Activated effector memory CD4-positive, alpha-beta T cell treated with anti-CD3 and anti-CD28 coated beads, Interleukin-2, amount 50 U/mL, for 16 hours (primary cell): Measurements from ENCODE around the gene SMG7.
"Not testable (repeated sequence)": the region's sequence is repeated elsewhere in the genome, so short reads cannot be mapped to it uniquely, and the experiment has no call there.

ENCODE experiments used
- DNase-seq: peaks from one replicate; pipeline ENCODE4 v3.0.0-alpha.2; 2020

The SMG7 gene

GRCh38 chr1:183472488-183473216, at the start of gene SMG7:
Gene SMG7 (plus strand): TSS chr1:183472499. CDS start chr1:183472621, 122 bp downstream.
- DNase-seq, result peak; percentile 84

DNA sequence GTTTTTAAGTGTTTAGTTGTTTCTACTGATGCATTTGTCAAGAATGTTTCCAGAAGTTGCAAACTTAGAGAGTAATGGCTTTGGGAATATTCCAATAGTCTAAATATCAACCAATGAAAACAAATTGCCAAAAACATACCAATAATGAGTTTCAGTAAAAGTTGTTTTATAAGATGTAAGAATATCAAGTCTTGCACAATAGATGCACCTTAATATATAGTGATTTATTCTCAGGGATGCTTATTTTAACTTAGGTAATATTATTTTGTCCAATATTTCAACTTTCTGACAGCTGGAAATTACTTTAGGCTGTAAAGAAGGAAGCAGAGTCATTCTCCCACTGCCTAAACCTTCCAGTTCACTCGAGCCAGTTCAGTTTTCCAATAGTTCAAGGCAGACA, 48.8 kb upstream of the SMG7 start:
- no peak for DNase-seq

DNA sequence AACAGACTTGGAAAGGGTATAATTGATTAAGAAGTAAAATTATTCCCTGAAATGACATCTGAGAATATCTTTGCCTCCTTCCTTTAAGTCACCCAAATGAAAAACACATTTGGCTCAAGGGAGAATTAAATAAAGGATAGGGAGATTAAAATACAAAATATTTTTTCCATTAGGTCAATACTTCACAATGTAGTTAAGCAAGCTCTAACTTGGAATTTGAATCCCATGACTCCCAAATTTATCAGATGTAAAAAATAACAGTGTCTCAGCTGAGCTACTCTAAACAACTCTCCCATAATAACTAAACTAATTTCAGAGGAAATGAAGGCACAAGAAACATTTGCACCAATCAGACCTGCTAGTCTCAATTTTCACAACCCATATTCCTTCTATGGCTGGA, 47.6 kb upstream of the SMG7 start:
- no peak for DNase-seq

- DNase-seq, result not testable (repeated sequence)
Measured at GRCh38 chr1:183427591-183427990, 44.7 kb upstream of the SMG7 start.

DNA sequence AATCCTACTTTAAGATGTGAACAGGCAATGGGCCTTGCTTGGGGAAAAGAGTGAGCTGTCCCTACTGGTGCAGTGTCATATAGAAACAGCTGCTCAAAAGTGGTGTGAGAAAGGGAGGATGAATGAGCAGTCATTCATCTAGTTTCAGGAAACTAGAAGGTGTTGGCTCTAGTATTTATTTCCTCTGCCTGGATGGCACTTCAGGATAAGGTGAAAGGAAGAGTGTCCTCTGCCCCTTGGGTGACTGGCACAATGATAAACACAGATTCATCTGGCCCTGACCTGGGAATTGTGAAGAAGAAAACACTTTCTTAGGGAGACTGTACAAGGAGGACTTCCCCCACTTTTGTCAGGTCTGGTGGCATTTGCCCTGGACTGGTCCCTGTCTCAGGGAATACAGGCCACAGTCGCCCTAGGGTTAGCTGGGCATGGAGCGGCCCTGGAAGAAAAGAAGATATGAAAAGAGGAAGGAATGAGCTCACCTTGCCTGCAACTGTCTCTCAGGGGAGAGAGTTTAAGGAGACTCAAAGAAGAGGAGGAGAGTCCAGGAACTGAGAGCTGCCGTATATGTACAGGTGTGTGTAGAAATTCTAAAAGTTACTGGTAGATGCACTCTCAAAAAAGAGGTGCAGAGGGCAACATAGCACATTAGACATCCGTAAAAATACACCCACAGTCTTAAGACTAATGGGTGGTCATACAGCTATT, 40.3 kb upstream of the SMG7 start:
- no peak for DNase-seq

DNA sequence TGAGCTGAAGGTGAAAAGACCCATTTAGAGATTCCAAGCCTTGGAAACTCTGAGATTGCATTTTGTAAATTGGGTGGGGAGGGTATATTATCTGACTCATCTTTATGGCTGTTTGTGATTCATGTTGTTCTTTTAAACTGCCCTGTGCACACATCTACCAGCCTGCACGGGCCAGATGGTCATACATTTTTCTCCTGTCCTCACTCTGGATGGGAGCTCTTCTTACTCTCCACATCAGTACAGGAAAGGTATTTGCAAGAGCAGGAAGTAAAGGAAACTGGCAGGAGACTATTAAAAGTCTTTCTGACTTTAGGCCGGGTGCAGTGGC, 39.8 kb upstream of the SMG7 start:
- no peak for DNase-seq

GRCh38 chr1:183433703-183434102, 38.6 kb upstream of the SMG7 start:
- no peak for DNase-seq

DNA sequence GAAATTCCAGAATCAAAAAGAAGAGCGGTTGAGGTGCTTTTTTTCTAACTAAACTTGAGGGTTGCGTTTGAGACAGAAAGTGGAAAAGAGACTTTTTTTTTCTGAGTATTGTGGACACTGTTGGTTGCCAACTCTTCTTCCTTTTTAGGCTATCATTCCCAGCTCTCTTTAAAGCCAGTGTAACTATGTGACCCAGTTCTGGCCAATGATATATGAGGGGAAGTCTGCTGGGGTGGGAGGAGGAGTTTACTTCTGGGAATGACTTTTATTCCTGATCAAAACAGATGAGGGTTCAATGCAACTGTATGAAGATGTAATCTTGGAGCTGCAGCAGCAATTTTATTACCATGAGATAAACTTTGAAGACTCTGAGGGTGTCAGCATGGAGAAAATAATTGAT, 36.8 kb upstream of the SMG7 start:
- no peak for DNase-seq

DNA sequence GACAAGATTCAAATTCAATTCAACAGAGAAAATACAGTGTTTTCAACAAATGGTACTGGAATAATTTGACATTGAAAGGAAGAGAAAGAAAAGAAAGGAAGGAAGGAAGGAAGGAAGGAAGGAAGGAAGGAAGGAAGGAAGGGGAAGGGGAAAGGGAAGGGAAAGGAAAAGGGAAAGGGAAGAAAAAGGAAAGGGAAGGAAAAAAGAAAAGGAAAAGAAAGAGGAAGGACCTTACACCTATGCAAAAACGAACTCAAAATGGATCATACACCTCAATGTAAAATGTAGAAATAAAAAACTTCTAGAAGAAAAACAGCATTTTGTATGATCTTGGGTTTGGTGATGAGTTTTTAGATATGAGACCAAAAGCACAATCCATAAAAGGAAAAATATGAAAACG, 34.2 kb upstream of the SMG7 start:
- no peak for DNase-seq

- DNase-seq, result no peak
Measured at GRCh38 chr1:183443011-183443410, 29.3 kb upstream of the SMG7 start.

DNA sequence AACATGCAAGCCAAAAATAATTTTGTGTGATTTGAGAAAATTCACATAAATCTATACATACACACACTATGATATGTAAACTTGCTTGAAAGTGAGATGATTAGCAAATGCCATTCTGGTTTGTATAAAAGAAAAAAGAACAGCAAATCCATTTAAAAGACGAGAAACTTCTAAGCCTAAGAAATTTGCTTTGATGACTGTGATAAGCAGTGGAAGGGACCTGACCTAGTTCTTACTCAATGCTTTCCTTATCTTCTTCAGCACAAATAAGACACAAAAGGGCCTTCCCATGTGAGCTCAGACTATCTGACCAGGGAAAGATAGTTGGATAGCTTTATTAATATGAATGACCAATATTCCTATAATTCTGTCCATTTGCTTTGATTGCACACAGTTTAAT, 28.8 kb upstream of the SMG7 start:
- DNase-seq, result no peak

DNA sequence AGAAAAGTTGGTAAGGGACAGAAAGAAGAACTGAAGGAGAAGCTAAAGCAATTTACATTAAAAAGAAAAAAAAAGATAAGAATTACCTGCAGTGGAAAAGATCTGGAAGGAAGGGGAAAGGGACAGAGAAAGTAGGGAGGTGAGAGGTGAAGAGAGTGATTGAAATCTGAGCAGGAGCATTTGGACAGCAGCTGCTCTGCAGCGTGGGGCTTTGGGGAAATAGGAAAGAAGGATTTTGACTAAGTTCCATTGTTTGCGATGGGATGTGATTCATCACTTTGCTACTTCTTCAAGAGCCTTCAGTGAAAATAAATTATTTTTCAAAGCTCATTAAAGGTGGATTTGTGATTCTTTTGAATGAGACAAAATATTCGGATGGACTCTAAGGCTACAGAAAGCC, 28.1 kb upstream of the SMG7 start:
- DNase-seq, result no peak

GRCh38 chr1:183449223-183449770, 23.0 kb upstream of the SMG7 start:
- DNase-seq, result no peak

GRCh38 chr1:183450093-183450492, 22.2 kb upstream of the SMG7 start:
- DNase-seq, result no peak

DNA sequence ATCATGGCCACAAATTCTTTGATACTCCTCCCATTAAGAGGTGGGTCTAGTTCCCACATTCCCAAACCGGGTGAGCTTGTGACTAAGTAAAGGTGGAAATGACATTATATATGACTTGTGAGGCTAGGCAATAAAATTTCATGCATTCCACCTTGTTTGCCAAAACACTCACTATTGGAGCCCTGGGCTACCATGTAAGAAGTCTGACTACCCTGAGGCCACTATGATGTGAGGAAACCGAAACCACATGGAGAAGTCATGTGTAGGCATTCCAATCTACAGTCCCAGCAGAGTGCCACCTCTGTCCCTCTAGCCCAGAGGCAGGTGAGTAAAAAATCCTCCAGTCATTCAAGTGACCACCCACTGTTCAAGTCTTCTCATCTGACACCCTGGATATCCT, 17.9 kb upstream of the SMG7 start:
- DNase-seq, result no peak

- no peak for DNase-seq
Measured at GRCh38 chr1:183456826-183457225, 15.5 kb upstream of the SMG7 start.

DNA sequence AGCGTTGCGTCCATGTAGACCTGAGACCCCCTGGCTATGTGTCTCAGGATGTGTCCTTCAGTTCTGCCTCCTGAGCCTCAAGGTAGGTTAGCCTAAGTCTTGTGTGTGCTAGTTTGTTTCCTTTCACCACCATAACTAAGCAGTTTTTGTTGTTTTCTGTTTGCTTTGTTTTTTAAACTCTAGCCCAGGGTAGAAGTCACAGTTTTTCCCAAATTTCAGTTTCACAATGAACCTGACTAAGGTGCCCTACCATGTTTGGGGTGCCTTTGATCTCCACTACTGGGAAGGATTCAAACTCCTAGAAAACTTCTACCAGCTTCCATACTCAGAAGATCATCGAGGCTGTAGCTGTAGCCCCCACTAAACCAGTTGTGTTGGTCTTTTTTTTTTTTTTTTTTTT, 14.8 kb upstream of the SMG7 start:
- no peak for DNase-seq

DNA sequence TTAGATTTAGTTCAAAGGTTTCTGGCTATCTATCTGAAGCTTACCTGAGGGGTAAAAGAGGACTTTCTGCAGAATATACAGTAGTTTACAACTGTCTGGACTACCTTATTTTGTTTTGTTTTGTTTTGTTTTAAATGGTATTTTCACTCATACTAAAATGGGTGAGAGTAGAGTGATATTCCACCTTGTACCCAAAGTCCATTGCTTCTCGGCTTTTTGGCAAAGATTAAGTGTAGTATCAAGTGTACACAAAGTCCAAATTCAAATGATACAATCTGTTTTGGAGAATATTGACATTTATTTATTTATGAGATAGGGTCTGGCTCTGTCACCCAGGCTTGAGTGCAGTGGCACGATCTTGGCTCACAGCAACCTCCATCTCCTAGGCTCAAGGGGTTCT, 11.7 kb upstream of the SMG7 start:
- DNase-seq, result no peak

GRCh38 chr1:183461350-183461749, 10.9 kb upstream of the SMG7 start:
- DNase-seq, result no peak

GRCh38 chr1:183463566-183463965, 8.7 kb upstream of the SMG7 start:
- no peak for DNase-seq

DNA sequence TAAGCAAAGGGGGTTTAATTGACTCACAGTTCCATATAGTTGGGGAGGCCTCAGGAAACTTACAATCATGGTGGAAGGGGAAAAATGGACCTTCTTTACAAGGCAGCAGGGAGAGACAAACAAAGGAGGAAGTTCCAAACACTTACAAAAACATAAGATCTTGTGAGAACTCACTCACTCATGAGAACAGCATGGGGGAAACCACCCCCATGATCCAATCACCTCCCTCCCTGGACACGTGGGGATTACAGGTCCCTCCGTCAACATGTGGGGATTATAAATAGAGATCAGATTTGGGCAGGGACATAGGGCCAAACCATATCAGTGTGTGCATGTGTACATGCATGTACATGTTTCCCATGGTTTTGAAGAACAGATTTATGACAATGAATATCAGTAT, 5.5 kb upstream of the SMG7 start:
- no peak for DNase-seq

DNA sequence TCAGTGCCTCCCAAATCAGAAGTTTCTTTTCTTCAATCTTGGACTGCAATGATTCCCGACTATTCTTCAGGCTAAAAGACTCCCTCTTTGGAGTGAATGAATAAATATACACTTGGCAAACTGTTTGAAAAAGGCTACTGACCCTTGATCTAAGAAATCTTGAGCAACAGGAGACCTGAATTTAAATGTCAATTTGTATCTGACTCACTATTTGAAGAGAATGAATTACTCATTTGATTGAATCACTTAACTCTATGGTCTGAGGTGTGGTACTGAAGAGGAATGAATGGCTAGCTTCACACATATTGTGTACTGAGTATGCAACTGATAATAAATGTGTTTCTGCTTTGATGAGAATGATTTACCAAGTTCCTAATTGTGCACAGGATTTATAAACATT, 4.6 kb upstream of the SMG7 start:
- no peak for DNase-seq

- peak; percentile 96 for DNase-seq
Measured at GRCh38 chr1:183470147-183470960, 1.9 kb upstream of the SMG7 start.
